Measurements from ENCODE around the gene QKI.

The QKI gene

DNA sequence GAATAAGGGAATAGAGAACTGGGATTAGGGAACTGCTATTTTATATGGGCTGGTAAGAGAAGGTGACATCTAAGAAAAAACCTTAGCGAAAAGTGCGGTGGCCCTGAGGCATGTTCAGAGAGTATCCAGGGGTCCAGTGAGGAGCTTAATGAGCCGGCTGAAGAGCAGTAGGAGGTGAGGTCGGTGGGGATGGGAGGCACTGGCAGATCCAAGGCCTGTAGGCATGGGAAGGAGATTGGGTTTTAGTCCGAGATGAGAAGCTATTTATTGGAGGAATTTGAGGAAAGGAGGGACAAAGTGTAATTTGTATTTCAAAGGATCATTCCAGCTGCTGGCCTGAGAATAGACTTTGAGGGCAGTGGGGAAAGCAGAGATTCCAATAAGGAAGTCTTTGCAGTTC is 123.8 kb downstream of the QKI start:
- no peak for DNase-seq

GRCh38 chr6:163539101-163539762 is 124.7 kb downstream of the QKI start:
- no peak for DNase-seq

- DNase-seq: no peak
These were observed 128.8 kb downstream of the QKI start for GRCh38 chr6:163543321-163543720.

GRCh38 chr6:163545370-163545769 is 130.9 kb downstream of the QKI start:
- no peak for DNase-seq

- no peak for DNase-seq
These were observed 132.8 kb downstream of the QKI start for GRCh38 chr6:163547287-163547686.

GRCh38 chr6:163548624-163549023 is 134.1 kb downstream of the QKI start:
- DNase-seq: no peak

DNA sequence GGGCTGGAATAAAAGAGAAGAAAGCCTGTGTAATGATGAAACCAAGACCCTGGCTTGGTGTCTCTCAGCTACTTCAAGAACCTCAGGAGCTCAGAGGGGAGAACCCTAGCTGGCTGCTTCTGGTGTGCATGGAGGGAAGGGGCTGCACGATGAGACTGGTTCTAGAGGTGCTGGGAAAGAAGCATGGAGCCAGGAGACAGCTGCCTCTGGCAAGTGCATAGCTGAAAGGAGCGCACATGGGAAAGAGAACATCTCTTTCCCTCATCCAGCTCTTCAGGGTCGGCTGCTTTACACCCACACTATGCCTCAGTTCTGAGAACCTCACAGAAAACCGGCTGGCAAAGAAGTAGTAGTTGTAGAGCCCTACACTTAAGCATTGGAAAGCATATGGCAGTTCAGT is 139.5 kb downstream of the QKI start:
- no peak for DNase-seq

DNA sequence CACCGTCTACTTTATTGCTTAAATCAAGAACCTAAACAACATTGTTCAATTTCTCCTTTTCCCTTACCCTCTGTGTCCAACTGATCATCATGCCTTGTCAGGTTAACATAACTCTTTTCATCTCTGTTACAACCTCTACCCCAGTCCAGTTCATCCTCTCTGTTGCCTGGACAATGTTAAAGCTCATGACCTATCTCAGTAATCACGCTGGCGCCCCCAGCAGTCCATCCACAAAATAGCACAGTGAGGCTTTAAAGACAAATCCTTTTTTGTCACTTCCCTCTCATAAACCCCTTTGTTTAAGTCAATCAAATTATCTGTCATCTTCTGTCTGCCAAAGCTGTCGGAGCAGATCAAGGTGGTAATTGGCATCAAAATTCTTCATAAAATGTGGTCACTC is 140.1 kb downstream of the QKI start:
- peak; percentile 72 to 75 (median 72) for DNase-seq

GRCh38 chr6:163559661-163560060 is 145.1 kb downstream of the QKI start:
- peak in 2 of 3 donors; percentile 18 to 47 for DNase-seq

GRCh38 chr6:163563318-163563717 is 148.8 kb downstream of the QKI start:
- no peak for DNase-seq

DNA sequence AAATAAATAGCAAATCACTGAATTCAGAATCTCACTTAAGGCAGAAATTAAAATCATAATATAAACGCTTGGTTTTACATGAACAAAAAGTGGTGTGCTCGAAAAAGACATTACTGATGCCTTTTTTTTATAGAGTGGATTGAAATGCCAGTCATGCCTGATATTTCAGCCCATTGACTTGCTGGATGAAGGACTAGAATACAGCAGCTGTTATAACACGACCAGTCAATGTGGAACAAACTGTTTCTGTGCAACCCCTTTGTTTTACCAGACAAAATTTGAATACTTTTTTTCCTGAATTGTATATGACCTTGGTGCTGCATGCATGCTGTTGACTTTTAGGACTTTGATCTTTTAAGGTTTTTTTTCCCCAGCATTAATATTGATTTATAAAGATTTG is 150.0 kb downstream of the QKI start:
- no peak for DNase-seq

DNA sequence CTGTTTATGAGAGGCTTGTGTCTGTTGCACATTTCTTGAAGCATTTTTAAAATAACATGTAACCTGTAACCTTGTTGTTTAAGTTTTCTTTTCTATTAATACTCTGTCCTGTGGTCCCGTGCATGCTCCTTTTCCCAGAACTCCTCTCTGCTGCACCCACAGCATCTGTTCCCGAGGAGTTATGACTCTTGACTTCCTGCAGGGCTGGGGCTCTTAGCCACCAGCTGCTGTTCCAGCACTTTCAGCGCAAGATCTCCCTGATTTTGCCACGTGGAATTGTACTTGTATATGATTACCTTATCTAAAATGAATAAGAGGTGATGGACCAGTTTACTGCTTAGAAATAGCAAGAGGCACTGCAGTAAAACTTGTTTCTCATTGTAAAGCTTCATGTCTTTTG is 150.6 kb downstream of the QKI start:
- DNase-seq: no peak

DNA sequence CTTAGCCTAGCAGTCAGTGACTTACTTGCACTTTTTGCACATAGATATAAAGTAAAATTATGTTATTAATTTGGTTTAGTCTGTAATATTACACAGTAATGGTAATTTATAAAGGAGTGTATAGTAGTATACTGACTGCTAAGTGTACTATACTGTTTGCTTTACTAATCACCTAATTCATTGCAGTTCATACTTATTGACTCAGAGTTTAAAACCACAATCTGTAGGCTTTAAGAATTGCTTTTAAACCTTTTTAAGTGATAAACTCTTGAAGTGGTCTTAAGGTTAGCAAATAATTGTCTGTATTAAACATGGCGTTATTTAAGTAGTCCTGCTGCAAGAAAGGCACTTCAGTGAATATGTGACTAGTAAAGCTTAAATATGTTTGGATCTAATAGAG is 151.5 kb downstream of the QKI start:
- no peak for DNase-seq

DNA sequence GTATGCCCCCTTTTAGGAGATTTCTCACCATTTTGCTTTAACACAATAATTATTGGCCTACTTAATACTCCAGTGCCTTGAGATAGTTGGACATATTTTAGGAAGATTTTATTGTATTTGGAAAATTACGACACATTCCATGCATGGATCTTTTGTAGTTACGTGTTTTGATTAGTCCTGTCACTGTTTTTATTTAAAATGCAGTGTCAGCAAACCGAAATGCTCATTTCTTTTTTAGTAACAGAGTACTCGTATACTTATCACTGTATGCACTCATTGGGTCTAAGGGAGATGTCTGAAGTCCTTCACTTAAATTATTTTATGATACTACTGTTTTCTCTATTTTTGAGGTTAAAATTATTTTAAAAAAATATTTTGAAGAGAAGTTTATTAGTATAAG is 153.8 kb downstream of the QKI start:
- DNase-seq: no peak

DNA sequence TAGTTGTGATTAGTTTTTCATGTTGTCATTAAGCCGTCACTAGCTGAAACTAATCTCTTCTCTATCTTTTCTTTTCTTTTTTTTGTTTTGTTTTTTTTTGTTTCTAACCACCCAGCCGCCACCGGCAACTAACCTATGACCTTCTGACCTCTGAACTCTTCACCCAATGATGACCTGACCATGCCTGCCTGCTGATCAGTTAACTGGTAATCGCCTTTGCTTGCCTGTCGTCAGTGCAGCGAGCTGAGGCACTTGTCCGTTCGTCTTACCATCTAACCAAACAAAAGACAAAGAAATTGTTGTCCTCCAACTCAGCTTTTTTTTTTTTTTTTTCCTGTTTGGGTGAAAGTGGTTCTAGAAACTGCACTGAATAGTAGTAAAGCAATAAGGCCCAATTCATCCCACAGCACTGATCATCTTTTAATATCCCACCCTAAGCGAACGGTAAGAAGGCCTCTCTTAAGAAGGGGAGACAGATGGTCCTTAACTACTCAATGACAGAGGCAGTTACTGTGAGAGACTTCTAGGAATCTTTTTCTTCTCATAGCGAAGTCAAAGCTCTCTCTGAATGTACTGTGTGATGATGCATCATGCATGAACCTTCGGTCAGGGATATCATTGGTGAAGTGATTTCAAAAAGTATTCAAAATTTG is 156.2 kb downstream of the QKI start:
- DNase-seq: no peak

DNA sequence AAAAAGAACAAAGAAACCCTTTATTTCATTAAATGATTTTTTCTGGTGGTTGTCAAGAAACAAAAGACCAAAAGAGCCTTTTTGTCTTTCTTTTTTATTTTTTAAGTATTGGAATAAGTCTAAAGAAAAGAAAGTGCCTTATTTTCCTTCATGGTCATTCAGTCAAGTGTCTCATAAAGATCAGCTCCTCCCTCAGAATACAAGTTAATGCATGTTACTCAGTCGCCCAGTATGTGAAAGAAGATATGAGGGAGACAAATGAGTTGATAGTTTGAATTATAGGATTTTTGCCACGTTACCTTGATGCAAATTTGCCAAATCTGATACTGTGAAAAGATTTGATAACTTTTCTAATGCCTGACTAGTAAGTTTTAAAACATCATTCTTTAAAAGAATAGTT is 157.2 kb downstream of the QKI start:
- no peak for DNase-seq

GRCh38 chr6:163572612-163573011 is 158.1 kb downstream of the QKI start:
- no peak for DNase-seq

DNA sequence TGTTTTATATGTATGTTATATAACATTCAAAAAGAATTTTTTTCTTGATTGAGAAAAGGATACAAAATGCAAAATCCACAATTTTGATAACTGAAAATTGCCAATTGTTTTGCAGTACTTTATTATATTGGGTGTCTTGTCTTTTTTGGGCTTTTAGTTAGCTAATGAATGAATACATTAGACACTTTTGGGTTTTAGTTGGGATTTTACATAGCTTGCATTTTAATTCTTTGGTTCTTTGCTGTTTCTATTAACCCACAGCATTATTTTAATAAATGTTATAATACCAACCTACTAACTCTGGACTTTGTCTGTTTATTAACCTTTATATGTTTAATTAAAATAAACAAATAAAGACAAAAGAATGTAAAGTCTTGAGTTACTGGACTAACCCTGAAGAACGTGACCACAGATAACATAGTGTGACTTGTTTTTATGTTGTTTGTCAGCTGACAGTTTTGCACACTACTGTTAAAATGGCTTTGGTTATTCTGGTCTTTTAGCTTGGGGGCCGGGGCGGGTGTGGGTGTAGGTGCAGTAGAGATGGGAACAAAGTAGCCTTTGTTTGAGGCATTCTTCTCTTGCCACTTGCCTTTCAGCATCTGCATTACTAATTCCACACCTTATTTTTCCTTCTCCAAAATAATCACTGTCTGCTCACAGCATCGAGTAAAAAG is 159.1 kb downstream of the QKI start:
- DNase-seq: no peak

GRCh38 chr6:163576114-163576513 is 161.6 kb downstream of the QKI start:
- DNase-seq: no peak

DNA sequence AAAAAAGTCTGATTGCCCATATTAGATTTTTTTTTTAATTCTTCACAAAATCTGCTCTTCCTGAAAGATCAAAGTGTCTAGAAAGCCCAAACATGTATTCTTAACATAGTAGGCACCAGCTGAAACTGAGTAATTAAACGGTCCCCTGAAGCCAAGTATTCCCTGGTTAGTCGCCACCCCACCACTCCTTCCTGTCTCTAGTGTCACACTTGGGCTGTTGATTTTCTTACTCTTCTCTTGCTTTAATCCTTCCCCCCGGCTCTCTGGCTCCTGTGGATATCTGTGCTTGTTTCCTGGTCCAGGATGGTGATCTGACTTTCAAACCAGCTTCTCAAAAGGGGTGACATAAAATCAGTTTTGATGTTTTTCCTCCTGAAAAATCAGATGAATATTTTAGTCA is 162.9 kb downstream of the QKI start:
- no peak for DNase-seq

- no peak for DNase-seq
These were observed 164.8 kb downstream of the QKI start for GRCh38 chr6:163579111-163579879.

- no peak for DNase-seq
These were observed 165.4 kb downstream of the QKI start for GRCh38 chr6:163579880-163580295.

DNA sequence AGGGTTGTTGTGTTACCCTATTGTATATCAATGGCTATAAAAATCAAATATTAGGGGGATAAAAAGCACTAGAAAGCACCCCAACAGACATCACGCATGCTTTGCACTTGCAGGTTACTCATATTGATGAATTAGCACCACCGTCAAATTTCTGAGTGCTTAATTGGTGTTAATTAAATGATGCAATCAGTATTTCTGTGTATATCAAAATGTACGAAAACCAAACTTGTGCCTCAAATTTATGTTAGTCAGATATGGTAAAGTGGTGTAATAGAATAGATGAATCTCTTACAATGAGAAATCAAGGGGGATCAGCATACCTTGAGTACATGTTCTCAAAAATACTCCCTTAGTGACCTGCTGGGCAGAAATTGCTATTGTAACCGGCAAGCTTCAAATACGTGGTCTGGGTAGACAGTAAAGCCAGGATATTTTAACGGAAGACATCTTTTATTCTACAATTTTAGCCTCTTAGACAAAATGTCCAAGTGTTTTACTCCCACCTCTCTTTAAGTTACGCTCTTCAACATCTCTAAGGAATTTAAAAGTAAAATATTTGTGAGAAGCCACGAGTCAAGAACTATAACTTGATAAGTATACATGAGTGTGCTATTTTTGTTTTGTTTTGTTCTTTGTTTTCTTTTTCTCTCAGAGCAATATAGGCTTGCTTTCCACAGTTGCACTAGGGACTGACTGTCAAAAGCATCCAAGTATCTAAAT is 166.0 kb downstream of the QKI start:
- DNase-seq: no peak
